Smooth muscle cell (in vitro differentiated cells): Measurements from ENCODE around the gene SCGB1C2. TPM values are rescaled to one million over a fixed set of nuclear protein-coding genes. Genes with fewer than 3 reads are reported as not detected.
"Not testable (repeated sequence)": the region's sequence is repeated elsewhere in the genome, so short reads cannot be mapped to it uniquely, and the experiment has no call there.

Experiments
- DNase-seq: peaks from one replicate; lab custom pipeline; 2025; ENCODE audit not compliant: unreplicated experiment; lab: John Stamatoyannopoulos, UW
- H2AFZ ChIP-seq: fragments of 200-600 bp; sonication (generic); 2 replicates; pipeline ENCODE4 v1.6.0; 2016; ENCODE audit warnings: antibody characterized with exemption, low read depth, mild to moderate bottlenecking
- H3F3A ChIP-seq: fragments of 200-600 bp; sonication (generic); 2 replicates; pipeline ENCODE4 v1.6.0; 2017; ENCODE audit warnings: antibody characterized with exemption, low read depth
- H3K27ac ChIP-seq: fragments of 200-600 bp; sonication (generic); 2 replicates; pipeline ENCODE4 v1.5.1; 2016; ENCODE audit warnings: low read depth, mild to moderate bottlenecking
- H3K27me3 ChIP-seq: fragments of 200-600 bp; sonication (generic); 2 replicates; pipeline ENCODE4 v1.6.1; 2016; ENCODE audit warnings: low read depth, mild to moderate bottlenecking
- H3K36me3 ChIP-seq: fragments of 200-600 bp; sonication (generic); 2 replicates; pipeline ENCODE4 v1.5.1; 2016; ENCODE audit warnings: low read depth
- H3K4me1 ChIP-seq: fragments of 200-600 bp; sonication (generic); 2 replicates; pipeline ENCODE4 v1.5.1; 2016; ENCODE audit warnings: low read depth
- H3K4me2 ChIP-seq: fragments of 200-600 bp; sonication (generic); 2 replicates; pipeline ENCODE4 v1.6.0; 2016; ENCODE audit warnings: mild to moderate bottlenecking
- H3K4me3 ChIP-seq: fragments of 200-600 bp; sonication (generic); 2 replicates; pipeline ENCODE4 v1.5.1; 2016; ENCODE audit warnings: mild to moderate bottlenecking
- H3K79me2 ChIP-seq: fragments of 200-600 bp; sonication (generic); 2 replicates; pipeline ENCODE4 v1.6.0; 2016; ENCODE audit warnings: low read depth, mild to moderate bottlenecking
- H3K9ac ChIP-seq: fragments of 200-600 bp; sonication (generic); 2 replicates; pipeline ENCODE4 v1.6.0; 2016; ENCODE audit warnings: low read depth
- H3K9me3 ChIP-seq: fragments of 200-600 bp; sonication (generic); replicated peaks from 2 replicates; pipeline ENCODE4 v1.5.1; 2016; ENCODE audit warnings: low read depth
- H4K20me1 ChIP-seq: fragments of 200-600 bp; sonication (generic); 2 replicates; pipeline ENCODE4 v1.6.0; 2016; ENCODE audit warnings: low read depth
- CTCF ChIP-seq: fragments of 200-600 bp; sonication (generic); IDR thresholded peaks from 2 replicates; pipeline ENCODE4 v1.5.1; 2017; ENCODE audit warnings: borderline replicate concordance, mild to moderate bottlenecking, antibody characterized with exemption; ENCODE audit not compliant: insufficient read depth, poor library complexity, severe bottlenecking
- WGBS: methylation state at CpG from one replicate; pipeline ENCODE4 v1.1.7; 2016; ENCODE audit warnings: low lambda C conversion rate; 5-methylcytosine and 5-hydroxymethylcytosine counted together
- polyA plus RNA-seq: library from polyadenylated mRNA; unstranded; fragments of >200 nt; fragmentation: Nextera tagmentation; extraction: Ambion mirVana; gene quantifications from 2 replicates; pipeline ENCODE4 v1.2.1, GENCODE V29; 2016
- total RNA-seq: library from RNA; depleted of rRNA; stranded (reverse); fragments of >200 nt; gene quantifications from 2 replicates; pipeline ENCODE4 v1.2.3, GENCODE V29; 2014

SCGB1C2 gene
- total RNA-seq = not detected in 2 replicates
- polyA plus RNA-seq = not detected in 2 replicates

- not testable (repeated sequence) for DNase-seq, H4K20me1 ChIP-seq, H2AFZ ChIP-seq, H3K79me2 ChIP-seq, H3K27me3 ChIP-seq, H3K4me1 ChIP-seq, H3K4me2 ChIP-seq, H3K9ac ChIP-seq, H3K27ac ChIP-seq, H3K9me3 ChIP-seq, H3K36me3 ChIP-seq, H3F3A ChIP-seq, H3K4me3 ChIP-seq
- 88% methylated on average over 7 of the region's 16 CpGs for WGBS
Observed at GRCh38 chr17:137166-137807, at the start of gene SCGB1C2. TSS of gene SCGB1C2 (plus strand) at chr17:137569. CDS start at chr17:137591, 22 bp downstream.

GRCh38 chr17:113111-113510 lies 24.3 kb upstream of the SCGB1C2 start:
- H2AFZ ChIP-seq, H3K4me3 ChIP-seq, H3K36me3 ChIP-seq, H3K27me3 ChIP-seq, H3F3A ChIP-seq, H4K20me1 ChIP-seq, H3K27ac ChIP-seq, H3K4me1 ChIP-seq, DNase-seq, H3K79me2 ChIP-seq, H3K9me3 ChIP-seq, H3K4me2 ChIP-seq, H3K9ac ChIP-seq: not testable (repeated sequence)
- whole genome bisulfite sequencing = no CpG with 5 or more reads among the region's 5 CpGs

DNA sequence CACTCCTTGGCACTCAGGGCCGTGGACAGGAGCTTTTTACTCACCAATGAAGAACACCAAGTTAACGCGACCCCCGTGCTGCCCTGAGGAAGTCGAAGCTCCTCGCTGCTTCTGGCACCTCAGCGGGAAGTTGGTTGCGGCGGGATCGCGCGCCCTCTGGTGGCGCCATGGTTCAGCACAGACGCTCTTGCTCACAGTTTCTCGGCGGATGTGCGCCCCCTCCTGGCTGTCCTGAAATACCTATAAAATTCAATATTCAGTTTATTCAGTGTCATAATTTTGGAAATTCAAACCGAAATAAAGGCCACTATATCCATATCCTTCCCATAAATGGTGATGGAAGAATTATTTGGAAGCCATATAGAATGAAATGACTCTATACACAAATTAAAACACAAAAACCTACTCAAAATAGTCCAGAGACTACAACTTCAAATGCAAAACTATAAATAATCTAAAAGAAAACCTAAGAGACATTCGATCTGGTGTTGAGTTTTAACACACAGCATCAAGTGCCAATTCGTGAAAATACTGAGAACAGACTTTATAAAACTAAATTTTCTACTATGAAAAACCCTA lies 18.9 kb upstream of the SCGB1C2 start:
- DNase-seq, H2AFZ ChIP-seq, H4K20me1 ChIP-seq, H3K36me3 ChIP-seq, H3K27ac ChIP-seq, H3F3A ChIP-seq, H3K79me2 ChIP-seq, H3K27me3 ChIP-seq, H3K4me1 ChIP-seq, H3K9ac ChIP-seq, H3K4me2 ChIP-seq, H3K9me3 ChIP-seq, H3K4me3 ChIP-seq: not testable (repeated sequence)
- peak; percentile 25 for TF ChIP-seq CTCF
- 21% methylated on average over 9 of the region's 20 CpGs for WGBS

DNA sequence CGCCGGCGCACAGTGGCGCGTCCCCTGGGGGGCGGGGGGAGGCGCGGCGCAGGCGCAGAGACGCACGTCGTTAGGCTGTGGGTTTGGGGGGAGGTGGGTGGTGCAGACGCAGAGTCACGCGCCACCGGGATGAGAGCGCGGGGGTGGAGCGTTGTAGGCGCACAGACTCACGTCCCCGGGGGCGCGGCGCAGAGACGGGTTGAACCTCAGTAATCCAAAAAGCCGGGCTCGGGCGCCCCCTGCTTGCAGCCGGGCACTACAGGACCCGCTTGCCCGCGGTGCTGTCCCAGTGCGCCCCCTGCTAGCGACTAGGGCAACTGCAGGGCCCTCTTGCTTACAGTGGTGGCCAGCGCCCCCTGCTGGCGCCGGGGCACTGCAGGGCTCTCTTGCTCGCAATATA lies 3.4 kb upstream of the SCGB1C2 start:
- not testable (repeated sequence) for H3F3A ChIP-seq, H2AFZ ChIP-seq, H3K9me3 ChIP-seq, H3K4me3 ChIP-seq, H4K20me1 ChIP-seq, H3K4me1 ChIP-seq, H3K27ac ChIP-seq, H3K36me3 ChIP-seq, H3K79me2 ChIP-seq, DNase-seq, H3K9ac ChIP-seq, H3K4me2 ChIP-seq, H3K27me3 ChIP-seq
- 94% methylated on average over 18 of the region's 40 CpGs for WGBS

DNA sequence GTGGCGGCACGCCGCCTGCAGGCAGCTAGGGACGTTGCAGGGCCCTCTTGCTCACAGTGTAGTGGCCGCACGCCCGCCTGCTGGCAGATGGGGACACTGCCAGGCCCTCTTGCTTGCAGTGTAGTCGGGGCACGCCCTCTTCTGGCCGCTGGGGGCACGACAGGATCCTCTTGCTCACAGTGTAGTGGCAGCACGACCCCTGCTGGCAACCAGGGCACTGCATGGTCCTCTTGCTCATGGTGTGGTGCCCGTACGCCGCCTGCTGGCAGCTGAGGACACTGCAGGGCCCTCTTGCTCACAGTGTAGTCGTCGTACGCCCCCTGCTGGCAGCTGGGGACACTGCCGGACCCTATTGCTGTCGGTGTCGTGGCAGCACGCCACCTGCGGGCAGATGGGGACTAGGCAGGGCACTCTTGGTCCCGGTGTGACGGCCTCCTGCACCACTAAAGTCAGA lies 3.0 kb upstream of the SCGB1C2 start:
- 93% methylated on average over 11 of the region's 25 CpGs for WGBS

GRCh38 chr17:135022-135421 lies 2.3 kb upstream of the SCGB1C2 start:
- not testable (repeated sequence) for H2AFZ ChIP-seq, H3K4me1 ChIP-seq, H3K27ac ChIP-seq, H3K79me2 ChIP-seq, H3K4me3 ChIP-seq, H3F3A ChIP-seq, H3K9ac ChIP-seq, H3K36me3 ChIP-seq, H3K4me2 ChIP-seq, H4K20me1 ChIP-seq, H3K27me3 ChIP-seq, H3K9me3 ChIP-seq, DNase-seq
- 91% methylated on average over 6 of the region's 6 CpGs for WGBS

More for the DNA sequence above, 3.0 kb upstream of the SCGB1C2 start:
- not testable (repeated sequence) for H3F3A ChIP-seq, H3K4me2 ChIP-seq, H4K20me1 ChIP-seq, H3K79me2 ChIP-seq, H3K9me3 ChIP-seq, H3K4me1 ChIP-seq, H3K36me3 ChIP-seq, H3K9ac ChIP-seq, DNase-seq, H2AFZ ChIP-seq, H3K27me3 ChIP-seq, H3K4me3 ChIP-seq, H3K27ac ChIP-seq
- TF ChIP-seq CTCF = peak; percentile 22

DNA sequence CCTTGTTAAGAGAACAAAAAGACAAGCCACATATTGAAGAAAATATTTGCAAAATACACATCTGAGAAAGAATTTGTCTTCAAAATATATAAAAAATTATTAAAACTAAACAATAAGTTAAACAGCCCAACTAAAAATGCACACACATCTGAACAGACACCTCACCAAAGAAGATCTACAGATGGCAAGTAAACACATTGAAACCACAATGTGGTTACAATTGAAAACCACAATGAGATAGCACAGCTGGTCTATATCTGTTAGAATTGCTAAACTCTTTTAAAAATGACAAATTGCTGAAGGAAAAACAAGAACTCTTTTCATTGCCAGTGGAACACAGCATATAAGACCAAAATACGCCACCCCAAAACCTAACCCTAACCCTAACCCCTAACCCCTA lies 1.5 kb upstream of the SCGB1C2 start:
- WGBS = no CpG with 5 or more reads among the region's 1 CpG
- H3K4me3 ChIP-seq, H3K4me1 ChIP-seq, H3K27me3 ChIP-seq, H3K9me3 ChIP-seq, H3K9ac ChIP-seq, H4K20me1 ChIP-seq, H2AFZ ChIP-seq, H3F3A ChIP-seq, H3K4me2 ChIP-seq, H3K27ac ChIP-seq, H3K36me3 ChIP-seq, H3K79me2 ChIP-seq, DNase-seq: not testable (repeated sequence)
